Erythroblast (primary cell): Measurements from ENCODE around the gene TBC1D16.

Experiments used
- GATA1 ChIP-seq: IDR thresholded peaks from 2 replicates; pipeline ENCODE4 v1.6.1; 2011; ENCODE audit warnings: low read depth, mild to moderate bottlenecking, control low read depth, low read length, moderate library complexity
- POLR2A ChIP-seq: IDR thresholded peaks from 2 replicates; pipeline ENCODE4 v1.6.1; 2011; ENCODE audit warnings: mild to moderate bottlenecking, low read length

GRCh38 chr17:79890706-79891105, 145.0 kb downstream of the TBC1D16 start:
- no peak for TF ChIP-seq POLR2A
- no peak for TF ChIP-seq GATA1
